Measurements from ENCODE around the gene LGR6.

LGR6 gene

DNA sequence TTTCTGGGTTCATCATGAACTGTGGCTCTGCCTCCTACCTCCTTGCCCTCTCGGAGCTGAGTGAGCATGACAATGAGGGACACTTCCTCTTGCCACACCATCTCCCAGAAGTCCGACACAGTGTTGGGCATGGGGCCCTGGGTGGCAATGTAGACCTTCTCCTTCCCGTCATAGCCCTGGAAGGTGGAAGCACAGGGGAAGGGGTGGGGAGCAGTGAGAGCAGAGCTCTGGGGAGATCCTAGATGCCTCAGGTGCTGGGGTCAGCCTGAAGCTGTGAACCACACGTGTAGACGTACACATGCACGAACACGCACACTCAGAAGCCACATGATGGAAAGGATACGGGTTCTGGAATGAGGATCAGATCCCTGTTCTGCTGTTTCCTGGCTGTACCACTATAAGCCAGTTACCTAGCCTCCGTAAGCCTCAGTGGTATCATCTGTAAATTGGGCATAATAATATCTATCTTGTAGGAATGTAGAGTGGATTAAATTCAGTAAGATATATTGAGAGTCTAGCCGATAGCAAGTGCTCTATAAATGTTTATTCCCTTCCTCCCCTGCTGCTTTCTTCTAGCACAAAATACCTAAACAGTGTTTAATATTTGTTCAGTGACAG lies 39.3 kb upstream of the LGR6 start:
- TF ChIP-seq, protein P1, sequence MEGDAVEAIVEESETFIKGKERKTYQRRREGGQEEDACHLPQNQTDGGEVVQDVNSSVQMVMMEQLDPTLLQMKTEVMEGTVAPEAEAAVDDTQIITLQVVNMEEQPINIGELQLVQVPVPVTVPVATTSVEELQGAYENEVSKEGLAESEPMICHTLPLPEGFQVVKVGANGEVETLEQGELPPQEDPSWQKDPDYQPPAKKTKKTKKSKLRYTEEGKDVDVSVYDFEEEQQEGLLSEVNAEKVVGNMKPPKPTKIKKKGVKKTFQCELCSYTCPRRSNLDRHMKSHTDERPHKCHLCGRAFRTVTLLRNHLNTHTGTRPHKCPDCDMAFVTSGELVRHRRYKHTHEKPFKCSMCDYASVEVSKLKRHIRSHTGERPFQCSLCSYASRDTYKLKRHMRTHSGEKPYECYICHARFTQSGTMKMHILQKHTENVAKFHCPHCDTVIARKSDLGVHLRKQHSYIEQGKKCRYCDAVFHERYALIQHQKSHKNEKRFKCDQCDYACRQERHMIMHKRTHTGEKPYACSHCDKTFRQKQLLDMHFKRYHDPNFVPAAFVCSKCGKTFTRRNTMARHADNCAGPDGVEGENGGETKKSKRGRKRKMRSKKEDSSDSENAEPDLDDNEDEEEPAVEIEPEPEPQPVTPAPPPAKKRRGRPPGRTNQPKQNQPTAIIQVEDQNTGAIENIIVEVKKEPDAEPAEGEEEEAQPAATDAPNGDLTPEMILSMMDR (conservative IDR thresholded peaks at IDR 0.05; ENCODE audit: low read depth, low read length): no peak
- H3K4me3 ChIP-seq (ENCODE audit: low read depth, low read length): no peak overlapping the region
- no peak for DNase-seq (ENCODE audit: low read depth)

DNA sequence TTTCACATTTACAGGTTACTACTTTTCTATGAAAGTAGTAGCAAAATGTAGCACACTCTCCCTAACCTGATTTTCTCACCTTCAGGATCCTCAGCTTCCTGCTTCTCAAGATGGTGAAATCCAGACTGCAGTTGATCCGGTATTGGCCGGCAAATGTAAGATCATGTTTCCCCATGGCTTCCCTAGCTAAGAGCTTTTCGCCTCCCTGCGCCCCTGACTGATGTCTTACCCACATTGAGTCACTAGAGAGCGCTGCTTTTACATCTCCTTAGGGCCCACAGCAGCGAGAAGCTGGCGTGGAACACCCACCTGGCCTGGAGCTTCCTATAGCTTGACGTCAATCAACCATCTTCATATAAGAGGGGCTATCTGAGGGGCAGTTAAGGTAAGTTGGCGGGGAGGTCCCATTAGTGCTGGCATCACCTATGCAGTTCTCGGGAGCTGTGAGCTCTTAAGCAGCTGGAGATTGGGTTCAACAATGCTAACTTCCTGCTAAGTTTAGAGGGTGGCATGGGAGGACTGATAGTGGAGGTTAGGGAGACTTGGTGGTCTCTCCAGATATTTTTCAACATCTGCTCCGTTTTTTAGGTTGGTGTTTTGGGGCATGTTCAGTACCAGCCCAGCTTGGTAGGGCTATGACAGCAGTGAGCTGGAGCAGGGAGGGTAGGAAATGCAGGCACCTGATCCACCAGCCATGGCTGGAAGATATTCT lies 38.7 kb upstream of the LGR6 start:
- TF ChIP-seq, protein P1 (conservative IDR thresholded peaks at IDR 0.05; ENCODE audit: low read depth, low read length): peak; percentile 79
- peak; percentile 94 for DNase-seq (ENCODE audit: low read depth)
- no peak overlapping the region for H3K4me3 ChIP-seq (ENCODE audit: low read depth, low read length)

DNA sequence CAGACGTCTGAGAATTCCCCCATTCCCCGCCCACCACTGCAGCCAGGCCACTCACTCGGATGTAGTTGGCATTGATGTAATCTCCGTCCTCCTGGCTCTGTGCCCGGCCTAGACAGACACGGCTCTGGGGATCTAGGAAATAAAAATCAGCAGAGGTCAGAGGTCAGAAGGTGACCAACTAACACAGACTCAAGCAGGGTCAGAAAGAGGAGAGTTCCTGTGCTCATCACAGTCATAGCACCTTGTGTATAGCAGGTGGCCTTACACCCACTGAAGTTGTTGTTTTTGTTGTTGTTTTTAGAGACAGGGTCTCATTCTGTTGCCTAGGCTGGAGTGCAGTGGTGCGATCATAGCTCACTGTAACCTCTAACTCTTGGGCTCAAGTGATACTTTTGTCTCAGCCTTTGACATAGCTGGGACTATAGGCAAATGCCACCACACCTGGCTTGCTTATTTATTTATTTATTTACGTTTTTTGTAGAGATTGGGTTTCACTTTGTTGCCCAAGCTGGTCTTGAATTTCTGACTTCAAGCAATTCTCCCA lies 38.0 kb upstream of the LGR6 start:
- TF ChIP-seq, protein P1 (conservative IDR thresholded peaks at IDR 0.05; ENCODE audit: low read depth, low read length): no peak
- no peak for DNase-seq (ENCODE audit: low read depth)

DNA sequence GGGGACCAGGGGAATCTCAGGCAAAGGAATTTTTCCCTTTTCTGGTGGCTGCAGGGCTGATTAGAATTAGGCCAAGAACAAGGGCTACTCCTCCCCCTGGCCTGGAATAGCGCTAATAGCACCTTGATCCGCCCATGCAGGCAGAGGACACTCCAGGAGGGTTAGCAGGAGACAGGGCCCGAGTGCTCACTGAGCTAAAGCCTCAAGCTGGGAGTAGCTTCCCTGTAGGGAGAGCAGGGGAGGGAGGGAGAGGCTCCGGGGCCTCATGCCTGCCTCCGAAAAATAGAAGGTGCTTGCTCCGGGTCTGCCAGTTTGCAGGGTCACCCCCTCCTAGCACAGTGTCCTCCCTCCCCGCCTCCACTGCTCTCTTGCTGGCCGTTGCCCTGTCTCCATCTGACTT lies 37.0 kb upstream of the LGR6 start:
- TF ChIP-seq, protein P1 (conservative IDR thresholded peaks at IDR 0.05; ENCODE audit: low read depth, low read length): no peak
- no peak overlapping the region for H3K4me3 ChIP-seq (ENCODE audit: low read depth, low read length)
- no peak for DNase-seq (ENCODE audit: low read depth)

More for the DNA sequence above, 38.0 kb upstream of the LGR6 start:
- H3K4me3 ChIP-seq (ENCODE audit: low read depth, low read length): no peak overlapping the region

DNA sequence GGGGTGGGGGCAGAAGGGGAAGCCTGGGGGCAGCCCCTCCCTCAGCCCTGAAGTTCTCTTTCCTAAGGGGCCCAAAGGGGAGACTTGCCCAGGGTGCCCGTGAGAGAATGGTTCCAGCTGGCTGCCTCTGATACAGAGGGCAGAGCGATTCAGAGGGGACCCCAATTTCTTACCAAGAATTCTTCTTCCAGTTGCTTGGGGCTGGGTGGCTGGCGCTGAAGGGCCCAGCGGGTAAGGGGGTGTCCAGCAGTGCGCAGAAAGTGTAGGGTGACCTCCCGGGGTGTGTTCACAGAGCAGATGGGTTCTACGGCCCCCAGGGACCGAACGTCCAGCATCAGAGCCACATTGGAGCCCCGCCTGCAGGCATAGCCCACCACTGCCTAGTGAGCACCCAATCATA lies 35.7 kb upstream of the LGR6 start:
- DNase-seq (ENCODE audit: low read depth): no peak
- TF ChIP-seq, protein P1 (conservative IDR thresholded peaks at IDR 0.05; ENCODE audit: low read depth, low read length): no peak
- no peak overlapping the region for H3K4me3 ChIP-seq (ENCODE audit: low read depth, low read length)

DNA sequence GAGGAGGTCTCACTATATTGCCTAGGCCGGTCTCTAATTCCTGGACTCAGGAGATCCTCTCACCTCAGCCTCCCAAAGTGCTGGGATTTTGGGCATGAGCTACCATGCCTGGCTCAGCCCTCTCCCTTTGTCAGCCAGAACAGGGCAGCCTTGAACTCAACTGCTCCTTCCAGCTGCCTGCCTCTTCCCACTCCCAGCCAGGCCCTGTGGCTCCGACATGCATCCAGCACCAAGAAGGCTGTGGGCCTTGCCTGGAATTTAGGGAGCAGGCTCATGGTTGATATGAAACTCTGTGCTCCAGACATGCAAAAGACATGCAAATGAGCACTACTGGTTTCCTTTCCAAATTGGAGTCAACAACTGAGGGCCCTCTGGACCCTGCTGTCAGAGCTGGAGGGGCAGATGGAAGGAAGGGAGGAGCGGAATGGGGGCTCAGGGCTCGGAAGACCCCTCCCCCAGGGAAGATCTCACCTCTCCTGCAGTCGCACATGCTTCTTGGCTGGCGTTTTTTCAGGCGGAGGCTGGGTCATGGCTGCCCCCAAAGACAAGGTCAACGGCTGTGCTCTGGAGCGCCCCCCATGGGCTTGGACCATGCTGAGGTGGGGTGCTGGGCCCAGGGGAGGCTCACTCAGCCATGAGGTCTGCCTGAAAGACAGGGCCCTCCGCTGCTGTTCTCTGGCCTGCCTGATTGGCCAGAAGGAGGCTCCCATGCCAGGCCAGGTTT lies 34.6 kb upstream of the LGR6 start:
- H3K4me3 ChIP-seq (ENCODE audit: low read depth, low read length): no peak overlapping the region
- TF ChIP-seq, protein P1 (conservative IDR thresholded peaks at IDR 0.05; ENCODE audit: low read depth, low read length): no peak
- no peak for DNase-seq (ENCODE audit: low read depth)

Data from choroid plexus epithelial cell (primary cell).